ENCODE results near the gene TIGIT.

- TF ChIP-seq CTCF (IDR thresholded peaks at IDR 0.05; ENCODE audit: poor library complexity) (no peak), EZH2 (IDR thresholded peaks at IDR 0.05; ENCODE audit: borderline replicate concordance) (no peak)
These were observed 8.1 kb upstream of the TIGIT start for GRCh38 chr3:114285648-114286230.

Data from hepatocyte (in vitro differentiated cells).